ENCODE results near the gene FLNC.
A peak's percentile ranks its signal among the peaks of the same experiment; 100 is the strongest.

The FLNC gene

DNA sequence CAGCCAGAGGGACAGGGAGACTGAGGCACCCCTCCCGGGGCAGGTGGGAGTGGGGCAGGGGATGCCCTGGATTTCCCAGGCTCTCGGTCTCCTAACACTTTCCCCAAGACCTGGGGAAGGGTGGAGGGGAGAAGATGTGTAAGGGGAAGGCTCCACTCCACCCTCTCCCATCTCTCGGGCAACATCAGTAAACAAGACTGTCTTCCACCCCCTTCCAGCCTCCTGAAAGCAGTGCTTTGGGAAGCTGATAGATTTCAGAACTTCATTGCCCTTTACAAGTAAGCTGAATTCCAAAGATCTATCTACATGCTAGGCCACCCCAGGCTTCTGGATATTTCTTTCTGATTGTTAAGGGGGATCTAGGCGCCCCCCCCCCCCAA is 3.7 kb downstream of the FLNC start:
- DNase-seq = no peak

DNA sequence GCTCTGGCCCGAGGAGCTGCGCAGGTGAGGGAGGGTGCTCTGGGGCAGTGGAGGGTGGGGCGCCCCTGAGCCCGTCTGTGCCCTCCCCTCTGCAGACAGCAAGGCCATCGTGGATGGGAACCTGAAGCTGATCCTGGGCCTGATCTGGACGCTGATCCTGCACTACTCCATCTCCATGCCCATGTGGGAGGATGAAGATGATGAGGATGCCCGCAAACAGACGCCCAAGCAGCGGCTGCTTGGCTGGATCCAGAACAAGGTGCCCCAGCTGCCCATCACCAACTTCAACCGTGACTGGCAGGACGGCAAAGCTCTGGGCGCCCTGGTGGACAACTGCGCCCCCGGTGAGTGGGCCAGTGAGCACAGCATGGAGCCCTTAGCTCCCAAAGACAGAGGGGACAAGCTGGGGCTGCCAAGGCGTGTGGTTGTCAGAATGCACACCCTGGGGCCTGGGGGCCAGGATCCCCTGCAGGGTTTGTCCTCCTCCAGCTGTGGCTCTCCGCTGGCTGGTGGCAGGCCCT is 5.1 kb downstream of the FLNC start:
- DNase-seq = no peak

DNA sequence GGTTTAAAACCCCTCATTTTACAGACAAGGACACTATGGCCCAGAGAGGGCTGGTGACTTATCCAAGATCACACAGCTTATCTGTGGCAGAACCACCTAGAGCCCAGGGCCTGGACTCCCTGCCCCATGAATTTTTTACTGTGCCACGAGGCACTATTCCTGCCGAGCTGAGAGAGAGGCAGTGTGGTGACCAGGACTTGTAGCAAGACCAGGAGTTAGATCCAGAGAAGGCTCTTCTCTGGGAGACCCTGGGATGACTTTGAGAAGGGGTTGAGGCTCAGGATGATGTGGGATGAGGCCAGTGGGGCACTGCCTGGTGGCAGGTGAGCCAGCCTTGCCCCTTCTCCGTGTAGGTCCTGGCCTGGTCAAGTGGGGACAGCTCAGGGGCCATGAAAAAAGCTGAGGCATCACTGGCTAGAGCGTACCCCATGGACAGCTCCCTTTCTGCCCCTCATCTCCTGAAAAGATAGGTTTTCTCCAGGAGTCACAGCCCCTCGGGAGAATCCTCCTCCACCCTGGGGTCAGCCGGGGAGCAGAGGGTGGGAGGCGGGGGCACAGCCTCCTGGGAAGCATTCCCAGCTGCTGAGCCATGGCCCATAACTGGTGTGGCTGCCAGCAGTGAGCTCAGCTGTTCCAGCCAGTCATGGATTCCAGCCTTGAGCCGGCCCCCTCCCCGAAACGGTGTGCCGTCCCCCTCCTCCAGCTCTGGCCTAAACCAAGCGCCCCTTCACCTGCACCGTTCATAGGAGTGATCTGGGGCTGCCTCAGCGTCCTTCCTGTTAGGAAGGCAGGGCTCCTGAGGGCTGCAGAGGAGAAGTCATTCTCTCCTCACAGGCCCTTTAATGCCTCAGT is 5.8 kb downstream of the FLNC start:
- DNase-seq = no peak

DNA sequence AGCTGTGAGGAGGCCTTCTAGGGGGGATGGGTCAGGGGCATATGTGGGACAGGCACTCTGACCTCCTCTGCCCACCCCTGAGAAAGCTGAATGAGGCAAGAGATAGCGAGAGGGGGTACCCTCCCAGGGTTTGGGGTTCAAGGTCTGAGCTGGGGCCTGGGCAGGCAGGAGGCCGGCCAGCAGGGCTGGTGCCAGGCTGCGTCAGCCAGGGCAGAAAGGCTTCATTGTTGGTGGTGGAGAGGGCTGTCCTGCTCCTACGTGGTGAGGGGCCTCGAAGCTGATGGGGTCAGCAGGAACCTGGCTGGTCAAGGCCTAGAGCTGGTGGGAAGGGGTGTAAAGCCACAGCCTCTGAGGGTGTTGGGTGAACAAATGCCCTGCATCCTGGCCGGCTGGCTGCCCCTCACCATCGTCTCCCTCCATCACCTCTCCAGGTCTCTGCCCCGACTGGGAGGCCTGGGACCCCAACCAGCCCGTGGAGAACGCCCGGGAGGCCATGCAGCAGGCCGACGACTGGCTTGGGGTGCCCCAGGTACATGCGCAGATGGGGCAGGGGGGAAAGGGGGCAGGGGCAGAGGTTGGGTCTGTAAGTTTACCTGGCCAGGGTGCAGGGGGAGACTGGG is 6.6 kb downstream of the FLNC start:
- DNase-seq = no peak

DNA sequence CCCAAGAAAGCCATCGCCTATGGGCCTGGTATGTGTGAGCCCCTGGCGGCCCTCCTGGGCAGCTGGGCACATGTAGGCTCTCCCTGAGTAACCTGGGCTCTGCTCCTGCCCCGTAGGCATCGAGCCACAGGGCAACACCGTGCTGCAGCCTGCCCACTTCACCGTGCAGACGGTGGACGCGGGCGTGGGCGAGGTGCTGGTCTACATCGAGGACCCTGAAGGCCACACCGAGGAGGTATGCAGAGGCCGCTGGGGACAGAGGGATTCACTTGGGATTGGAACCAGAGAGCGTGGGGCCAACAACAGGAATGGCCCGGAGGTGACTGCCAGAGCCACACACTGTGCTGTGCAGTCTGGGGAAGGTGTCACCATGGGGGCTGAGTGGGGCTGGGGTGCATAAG is 7.3 kb downstream of the FLNC start:
- DNase-seq = no peak

DNA sequence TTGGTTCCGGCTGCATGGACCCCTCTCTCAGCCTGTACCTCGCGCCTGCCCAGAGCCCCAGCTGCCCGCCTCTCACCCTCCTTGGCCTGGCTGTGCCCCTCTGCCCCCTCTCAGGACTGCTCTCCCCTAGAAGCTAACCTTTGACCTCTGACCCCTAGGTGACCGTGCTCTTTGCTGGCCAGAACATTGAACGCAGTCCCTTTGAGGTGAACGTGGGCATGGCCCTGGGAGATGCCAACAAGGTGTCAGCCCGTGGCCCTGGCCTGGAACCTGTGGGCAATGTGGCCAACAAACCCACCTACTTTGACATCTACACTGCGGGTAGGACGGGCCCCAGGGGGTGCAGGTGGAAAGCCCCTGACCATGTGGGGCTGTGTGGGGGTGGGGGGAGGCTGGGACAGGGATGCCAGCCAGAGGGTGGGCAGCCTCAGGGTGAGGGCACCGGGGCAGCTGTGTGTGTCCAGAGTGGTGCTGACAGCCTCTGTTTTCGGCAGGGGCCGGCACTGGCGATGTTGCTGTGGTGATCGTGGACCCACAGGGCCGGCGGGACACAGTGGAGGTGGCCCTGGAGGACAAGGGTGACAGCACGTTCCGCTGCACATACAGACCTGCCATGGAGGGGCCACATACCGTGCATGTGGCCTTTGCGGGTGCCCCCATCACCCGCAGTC is 8.0 kb downstream of the FLNC start:
- DNase-seq = no peak

DNA sequence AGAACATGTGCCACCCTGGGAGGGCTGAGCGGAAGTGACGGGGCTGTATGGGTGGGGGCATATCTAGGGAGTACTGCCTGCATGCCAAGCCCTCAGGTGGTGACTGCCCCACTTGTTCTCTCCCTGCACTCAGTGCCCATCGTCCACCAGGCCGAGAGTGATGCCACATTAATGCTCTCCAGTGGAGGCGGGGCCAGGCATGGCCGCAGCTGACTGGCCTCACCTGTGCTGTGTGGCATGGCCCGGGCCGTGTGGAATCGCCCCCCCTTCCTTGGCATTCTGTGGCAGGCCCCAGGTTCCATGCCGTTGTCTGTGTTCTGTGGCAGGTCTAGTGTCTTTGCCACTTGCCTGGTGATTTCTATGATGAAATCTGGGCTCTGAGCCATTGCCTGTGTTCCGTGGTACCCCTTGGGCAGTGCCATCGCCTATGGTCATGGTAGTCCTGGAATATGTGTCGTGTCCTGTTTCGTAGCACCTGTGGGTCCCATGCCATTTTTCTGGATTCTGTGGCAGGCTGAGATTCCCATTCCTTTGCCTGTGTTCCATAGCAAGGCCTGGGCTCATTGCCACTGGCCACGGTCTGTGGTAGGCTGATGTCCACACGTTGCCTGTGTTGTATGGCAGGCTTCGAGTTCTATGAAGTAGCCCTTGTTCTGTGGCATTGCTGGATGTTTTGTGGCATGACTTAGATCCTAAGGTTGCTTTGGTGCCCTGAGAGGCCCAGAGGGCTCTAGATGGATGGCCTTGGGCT is 8.9 kb downstream of the FLNC start:
- no peak for DNase-seq

DNA sequence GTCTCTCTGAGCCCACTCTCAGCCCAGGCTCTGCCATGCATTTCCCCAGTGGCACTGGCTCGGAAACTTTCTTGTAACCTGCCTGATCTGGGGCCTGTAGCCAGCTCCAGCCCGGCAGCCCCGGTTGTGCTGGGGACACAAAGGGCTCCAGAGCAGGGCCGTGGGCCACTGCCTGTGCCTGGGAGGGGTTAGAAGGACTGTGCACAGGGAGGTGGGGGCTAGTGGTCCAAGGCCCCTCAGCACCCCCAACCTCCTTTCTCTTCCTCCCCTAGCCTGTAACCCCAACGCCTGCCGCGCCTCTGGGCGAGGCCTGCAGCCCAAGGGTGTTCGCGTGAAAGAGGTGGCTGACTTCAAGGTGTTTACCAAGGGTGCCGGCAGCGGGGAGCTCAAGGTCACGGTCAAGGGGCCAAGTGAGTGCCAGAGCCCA is 9.6 kb downstream of the FLNC start:
- no peak for DNase-seq

DNA sequence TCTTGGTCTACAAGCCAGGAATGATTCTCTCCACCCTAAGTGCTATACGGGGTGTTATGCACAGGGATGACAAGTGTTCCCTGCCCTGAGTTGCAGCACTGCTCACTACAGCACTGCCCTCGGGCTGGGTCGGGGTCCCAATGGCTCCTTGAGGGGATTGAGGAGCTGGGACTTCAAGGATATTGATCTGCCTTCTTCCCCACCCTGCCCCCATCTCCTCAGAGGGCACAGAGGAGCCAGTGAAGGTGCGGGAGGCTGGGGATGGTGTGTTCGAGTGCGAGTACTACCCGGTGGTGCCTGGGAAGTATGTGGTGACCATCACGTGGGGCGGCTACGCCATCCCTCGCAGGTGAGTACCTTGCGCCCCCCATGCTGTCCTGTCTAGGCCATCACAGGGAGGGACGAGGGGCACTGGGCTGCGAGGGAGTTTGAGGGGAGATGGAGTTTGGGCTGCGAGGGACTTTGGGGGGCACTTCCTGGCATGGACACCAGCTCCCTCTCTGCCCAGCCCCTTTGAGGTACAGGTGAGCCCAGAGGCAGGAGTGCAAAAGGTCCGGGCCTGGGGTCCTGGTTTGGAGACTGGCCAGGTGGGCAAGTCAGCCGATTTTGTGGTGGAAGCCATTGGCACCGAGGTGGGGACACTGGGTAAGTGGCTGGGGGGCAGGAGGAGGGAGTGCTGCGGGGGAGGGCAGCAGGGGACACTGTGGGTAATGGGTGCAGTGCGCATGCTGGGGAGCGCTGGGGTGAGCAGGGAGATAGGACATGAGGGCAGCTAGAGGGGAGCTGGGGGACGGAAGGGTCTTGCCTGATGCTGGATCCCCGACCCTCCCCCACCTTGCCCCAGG is 10.3 kb downstream of the FLNC start:
- no peak for DNase-seq

DNA sequence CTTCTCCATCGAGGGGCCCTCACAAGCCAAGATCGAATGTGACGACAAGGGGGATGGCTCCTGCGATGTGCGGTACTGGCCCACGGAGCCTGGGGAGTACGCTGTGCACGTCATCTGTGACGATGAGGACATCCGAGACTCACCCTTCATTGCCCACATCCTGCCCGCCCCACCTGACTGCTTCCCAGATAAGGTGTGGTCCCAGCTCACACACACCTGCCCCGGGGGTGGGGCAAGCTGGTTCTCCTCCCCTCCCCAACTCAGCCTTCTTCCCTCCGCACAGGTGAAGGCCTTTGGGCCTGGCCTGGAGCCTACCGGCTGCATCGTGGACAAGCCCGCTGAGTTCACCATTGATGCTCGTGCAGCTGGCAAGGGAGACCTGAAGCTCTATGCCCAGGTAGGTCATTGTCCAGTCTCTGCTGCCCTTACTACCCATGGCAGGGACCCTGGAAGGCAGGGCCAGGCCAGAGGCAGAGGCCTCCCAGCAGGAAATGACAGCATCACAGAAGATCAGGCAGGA is 11.0 kb downstream of the FLNC start:
- DNase-seq = no peak

DNA sequence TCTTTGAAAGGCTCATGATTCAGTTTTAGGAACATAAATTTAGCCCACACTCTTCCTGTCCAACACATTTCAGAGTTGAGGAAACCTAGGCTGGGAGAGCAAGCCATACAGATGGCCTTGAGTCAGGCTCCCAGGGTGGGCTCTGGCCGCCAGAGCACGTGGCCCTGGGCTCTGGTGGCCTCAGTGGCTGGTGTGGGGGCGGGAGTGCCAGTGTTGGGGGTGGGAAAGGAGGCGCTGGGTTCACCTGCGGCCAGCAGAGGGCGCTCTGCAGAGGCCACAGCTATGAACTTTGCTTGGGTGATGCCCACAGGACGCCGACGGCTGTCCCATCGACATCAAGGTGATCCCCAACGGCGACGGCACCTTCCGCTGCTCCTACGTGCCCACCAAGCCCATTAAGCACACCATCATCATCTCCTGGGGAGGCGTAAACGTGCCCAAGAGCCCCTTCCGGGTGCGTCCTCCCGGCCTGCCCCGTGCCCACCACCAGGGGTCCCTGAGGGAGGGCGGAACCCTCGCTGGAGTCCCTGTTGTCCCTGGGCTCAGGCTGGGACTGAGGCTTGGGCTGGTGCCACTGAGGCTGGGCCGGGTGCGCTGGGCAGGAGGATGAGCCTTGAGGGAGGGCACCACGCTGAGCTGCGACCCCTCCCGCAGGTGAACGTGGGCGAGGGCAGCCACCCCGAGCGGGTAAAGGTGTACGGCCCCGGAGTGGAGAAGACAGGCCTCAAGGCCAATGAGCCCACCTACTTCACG is 11.9 kb downstream of the FLNC start:
- peak; percentile 49 to 57 for DNase-seq

DNA sequence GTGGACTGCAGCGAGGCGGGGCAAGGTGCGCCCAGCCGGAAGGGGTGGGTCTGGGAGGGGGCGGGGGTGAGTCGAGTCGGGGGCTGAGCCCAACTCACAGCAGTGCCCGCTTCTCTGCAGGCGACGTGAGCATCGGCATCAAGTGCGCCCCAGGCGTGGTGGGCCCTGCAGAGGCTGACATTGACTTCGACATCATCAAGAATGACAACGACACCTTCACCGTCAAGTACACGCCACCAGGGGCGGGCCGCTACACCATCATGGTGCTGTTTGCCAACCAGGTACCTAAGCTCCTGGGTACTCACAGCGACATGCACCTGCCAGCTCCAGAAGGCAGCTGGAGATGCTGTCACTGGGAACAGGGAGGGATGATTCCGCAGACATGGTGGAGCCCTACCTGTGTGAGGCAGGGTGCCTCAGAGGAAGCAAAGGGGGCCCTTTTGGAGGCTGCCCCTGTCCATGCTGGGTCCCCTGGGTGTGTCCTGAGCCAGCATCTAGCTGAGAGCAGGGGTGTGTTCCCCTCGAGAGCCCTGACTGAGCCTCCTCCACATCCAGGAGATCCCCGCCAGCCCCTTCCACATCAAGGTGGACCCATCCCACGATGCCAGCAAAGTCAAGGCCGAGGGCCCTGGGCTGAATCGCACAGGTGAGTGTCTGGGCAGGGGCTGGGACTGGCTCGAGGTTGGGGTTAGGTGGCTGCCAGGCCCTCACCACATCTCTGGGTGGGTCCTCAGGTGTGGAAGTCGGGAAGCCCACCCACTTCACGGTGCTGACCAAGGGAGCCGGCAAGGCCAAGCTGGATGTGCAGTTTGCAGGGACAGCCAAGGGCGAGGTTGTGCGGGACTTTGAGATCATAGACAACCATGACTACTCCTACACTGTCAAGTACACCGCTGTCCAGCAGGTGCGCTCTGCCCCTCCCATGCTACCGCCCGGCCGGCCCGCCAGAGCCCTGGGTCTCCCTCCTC is 12.8 kb downstream of the FLNC start:
- no peak for DNase-seq

DNA sequence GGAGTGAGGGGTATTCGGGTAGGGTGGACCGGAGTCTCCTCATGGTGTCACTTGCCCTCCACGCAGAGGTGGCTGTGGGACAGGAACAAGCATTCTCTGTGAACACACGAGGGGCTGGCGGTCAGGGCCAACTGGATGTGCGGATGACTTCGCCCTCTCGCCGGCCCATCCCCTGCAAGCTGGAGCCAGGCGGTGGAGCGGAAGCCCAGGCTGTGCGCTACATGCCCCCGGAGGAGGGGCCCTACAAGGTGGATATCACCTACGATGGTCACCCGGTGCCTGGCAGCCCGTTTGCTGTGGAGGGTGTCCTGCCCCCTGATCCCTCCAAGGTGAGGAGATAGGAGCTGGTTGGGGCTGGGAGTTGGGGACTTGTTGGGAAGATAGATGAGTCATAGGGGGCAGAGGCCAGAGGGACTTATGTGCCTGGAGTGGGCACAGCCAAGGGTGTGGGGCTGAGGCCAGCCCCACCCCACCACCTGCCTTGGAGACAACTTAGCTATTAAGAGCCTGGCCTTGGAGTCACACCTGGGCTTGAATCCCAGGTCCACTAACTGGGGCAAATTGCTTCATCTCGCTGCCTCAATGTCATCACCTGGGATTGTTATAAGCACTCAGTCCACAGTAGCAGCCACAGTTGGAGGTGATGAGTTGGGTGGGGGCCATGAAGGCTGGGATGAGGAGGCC is 13.9 kb downstream of the FLNC start:
- no peak for DNase-seq

DNA sequence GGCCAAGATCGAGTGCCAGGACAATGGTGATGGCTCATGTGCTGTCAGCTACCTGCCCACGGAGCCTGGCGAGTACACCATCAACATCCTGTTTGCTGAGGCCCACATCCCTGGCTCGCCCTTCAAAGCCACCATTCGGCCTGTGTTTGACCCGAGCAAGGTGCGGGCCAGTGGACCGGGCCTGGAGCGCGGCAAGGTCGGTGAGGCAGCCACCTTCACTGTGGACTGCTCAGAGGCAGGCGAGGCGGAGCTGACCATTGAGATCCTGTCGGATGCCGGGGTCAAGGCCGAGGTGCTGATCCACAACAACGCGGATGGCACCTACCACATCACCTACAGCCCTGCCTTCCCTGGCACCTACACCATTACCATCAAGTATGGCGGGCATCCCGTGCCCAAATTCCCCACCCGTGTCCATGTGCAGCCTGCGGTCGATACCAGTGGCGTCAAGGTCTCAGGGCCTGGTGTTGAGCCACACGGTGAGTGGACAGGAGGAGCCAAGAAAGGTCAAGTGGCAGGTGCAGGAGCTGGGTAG is 14.6 kb downstream of the FLNC start:
- DNase-seq = no peak

DNA sequence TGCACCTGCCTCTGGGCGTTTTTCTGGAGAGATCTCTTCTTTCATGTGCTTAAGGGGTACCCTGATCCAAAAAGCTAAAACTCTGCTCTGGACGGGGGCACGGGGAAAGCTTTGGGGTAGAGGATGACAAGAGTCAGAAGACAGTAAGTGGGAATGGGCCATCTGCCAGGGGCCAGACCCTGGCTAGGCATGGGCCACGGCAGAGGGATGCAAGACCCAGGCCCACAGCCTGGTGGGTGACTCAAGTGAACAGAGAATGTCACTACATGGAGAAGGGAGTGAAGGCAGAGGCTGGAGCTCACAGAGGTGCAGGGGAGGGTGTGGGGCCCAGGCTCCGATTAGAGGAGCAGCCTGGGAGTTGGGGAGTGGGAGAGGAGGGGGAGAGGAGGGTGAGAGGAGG is 15.3 kb downstream of the FLNC start:
- no peak for DNase-seq

DNA sequence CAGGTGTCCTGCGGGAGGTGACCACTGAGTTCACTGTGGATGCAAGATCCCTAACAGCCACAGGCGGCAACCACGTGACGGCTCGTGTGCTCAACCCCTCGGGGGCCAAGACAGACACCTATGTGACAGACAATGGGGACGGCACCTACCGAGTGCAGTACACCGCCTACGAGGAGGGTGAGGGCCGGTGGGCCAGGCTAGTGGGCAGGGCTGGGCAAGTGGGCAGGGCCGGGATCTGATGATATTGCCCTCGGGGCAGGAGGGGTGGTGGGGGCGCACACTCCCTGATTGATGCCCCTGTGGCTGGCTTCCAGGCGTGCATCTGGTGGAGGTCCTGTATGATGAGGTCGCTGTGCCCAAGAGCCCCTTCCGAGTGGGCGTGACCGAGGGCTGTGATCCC is 15.8 kb downstream of the FLNC start:
- DNase-seq = no peak

DNA sequence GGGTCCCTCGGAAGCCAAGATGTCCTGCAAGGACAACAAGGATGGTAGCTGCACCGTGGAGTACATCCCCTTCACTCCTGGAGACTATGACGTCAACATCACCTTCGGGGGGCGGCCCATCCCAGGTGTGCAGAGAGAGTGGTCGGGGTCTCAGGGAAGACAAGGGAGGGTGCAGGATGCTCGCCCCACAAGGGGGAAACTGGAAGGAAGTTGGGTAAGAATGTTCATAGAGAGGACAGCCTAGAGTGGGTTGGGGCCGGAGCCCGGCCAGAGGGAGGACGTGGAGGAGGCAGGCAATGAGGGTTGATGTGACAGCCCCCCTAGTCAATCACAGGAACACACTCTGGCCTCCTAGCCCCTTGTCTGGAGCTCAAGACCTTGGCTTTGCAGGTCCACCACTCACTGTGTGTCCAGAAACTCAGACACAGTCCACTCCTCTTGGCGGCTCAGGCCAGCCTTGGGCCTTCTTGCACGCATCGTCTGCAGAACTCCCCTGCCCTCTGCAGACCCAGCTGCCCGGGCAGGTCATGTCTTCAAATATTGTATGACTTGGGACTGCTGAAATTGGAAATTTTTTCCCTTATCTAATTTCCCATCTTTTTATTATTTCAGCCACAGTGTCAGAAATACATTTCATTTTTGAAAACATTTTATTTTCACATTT is 16.7 kb downstream of the FLNC start:
- no peak for DNase-seq

DNA sequence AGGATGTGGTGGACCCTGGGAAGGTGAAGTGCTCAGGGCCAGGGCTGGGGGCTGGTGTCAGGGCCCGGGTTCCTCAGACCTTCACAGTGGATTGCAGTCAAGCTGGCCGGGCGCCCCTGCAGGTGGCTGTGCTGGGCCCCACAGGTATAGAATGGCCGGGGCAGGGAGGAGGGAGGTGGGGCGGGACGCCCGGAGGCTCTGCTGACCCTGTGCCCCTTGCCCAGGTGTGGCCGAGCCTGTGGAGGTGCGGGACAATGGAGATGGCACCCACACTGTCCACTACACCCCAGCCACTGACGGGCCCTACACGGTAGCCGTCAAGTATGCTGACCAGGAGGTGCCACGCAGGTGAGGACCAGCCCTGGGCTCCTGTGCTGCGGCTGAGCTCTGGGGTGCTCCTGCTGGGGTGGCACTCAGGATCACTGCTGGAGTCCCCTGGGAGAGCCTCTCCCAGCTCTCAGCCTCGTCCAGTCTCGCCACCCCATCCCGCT is 17.6 kb downstream of the FLNC start:
- DNase-seq = no peak

Measured in activated CD4-positive, alpha-beta T cell treated with anti-CD3 and anti-CD28 coated beads for 4 hours (primary cell).